NCI-H1105 treated with DMSO at 0.1 percent for 48 hours (cell line): Measurements from ENCODE around the gene RNU1-3.
"Not testable (repeated sequence)": the region's sequence is repeated elsewhere in the genome, so short reads cannot be mapped to it uniquely, and the experiment has no call there.

Source experiments
- DNase-seq: peaks from one replicate; lab custom pipeline; 2025; lab: John Stamatoyannopoulos, UW

RNU1-3 gene

GRCh38 chr1:16637941-16638778 lies 28.6 kb downstream of the RNU1-3 start:
- not testable (repeated sequence) for DNase-seq

DNA sequence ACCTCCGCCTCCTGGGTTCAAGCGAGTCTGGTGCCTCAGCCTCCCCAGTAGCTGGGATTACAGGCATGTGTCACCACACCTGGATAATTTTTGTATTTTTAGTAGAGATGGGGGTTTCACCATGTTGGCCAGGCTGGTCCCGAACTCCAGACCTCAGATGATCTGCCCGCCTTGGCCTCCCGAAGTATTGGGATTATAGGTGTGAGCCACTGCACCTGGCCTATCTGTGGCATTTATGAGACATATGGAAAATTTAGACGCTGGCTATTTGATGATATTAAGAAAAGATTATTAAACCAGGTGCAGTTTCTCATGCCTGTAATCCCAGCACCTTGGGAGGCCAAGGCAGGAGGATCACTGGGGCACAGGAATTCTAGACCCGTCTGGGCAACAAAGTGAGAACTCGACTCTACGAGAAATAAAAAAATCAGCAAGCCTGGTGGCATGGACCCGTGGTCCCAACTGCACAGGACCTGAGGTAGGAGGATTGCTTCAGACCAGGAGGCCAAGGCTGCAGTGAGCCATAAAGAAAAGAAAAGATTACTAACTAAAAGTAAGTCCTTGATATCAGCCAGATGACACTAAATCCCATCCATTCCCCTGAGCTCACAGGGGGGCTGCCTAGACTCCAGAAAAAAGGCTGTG lies 30.1 kb downstream of the RNU1-3 start:
- not testable (repeated sequence) for DNase-seq

DNA sequence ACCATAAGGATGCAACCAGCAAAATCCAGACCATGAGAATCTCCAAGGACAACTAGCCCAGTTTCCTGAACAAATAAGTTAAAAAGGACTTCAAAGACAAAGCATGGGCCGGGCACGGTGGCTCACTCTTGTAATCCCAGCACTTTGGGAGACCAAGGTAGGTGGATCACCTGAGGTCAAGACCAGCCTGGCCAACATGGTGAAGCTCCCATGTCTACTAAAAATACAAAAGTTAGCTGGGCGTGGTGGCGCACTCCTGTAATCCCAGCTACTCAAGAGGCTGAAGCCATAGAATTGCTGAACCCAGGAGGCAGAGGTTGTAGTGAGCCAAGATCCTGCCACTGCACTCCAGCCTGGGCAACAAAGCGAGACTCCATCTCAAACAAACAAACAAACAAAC lies 30.8 kb downstream of the RNU1-3 start:
- not testable (repeated sequence) for DNase-seq

DNA sequence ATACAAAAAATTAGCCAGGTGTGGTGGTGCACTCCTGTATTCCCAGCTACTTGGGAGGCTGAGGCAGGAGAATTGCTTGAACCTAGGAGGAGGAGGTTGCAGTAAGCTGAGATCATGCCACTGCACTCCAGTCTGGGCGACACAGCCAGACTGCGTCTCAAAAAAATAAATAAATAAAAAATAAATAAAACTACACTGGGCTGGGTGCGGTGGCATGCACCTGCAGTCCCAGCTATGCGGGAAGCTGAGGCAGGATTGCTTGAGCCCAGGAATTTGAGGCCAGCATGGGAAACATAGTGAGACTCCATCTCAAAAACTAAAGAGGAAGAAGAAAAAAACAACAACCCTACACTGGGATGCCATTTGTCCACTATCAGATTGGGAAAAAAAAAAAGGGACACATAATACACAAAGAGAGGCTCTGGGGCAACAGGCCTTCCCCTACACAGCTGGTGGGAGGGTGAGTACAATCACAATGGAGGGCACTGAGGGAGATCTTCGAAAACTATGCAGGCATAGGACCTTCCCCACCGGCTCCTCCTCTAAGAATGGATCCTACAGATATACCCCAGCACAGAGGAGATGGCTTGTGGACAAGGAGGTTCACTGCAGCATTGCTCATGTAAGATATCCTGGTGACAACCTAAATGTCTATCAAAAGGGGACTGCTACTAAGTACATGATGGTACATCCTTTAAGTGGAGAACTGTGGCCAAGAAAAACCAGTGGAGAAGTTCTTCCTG lies 33.0 kb downstream of the RNU1-3 start:
- not testable (repeated sequence) for DNase-seq

DNA sequence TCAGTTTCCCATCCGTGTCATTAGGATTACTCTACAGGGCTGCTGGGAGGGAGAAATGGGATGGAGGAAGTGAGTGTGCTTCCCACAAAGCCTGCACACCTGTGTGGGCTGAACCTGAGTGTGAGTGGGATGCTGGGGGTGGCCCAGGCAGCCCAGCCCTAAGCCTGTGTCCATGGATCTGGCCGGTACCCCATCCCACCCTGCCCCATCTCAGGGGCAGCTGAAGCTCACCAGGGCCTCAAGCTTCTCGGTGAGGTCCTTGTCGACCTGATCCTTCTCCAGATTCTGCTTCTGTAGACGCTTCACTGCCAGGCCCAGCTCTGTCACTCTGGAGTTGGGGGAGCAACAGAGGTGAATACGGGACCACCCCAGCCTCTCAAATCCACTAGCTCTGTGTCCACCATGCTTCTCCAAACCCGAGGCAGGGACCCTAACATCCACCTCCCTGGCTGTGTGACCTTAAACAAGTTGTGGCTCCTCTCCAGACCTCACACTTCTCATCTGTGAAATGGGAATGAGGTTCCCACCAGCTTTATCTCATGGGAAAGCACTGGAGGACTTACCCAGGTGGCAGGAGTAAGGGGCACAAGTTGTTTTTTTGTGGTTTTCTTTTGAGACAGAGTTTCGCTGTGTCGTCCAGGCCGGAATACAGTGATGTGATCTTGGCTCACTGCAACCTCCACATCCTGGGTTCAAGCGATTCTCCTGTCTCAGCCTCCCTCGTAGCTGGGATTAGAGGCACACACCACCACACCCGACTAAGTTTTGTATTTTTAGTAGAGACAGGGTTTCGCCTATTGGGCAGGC lies 34.5 kb downstream of the RNU1-3 start:
- DNase-seq = not testable (repeated sequence)

- DNase-seq = no peak
Observed at GRCh38 chr1:16631248-16632043, 35.3 kb downstream of the RNU1-3 start.

- DNase-seq = no peak
Observed at GRCh38 chr1:16630661-16631247, 36.0 kb downstream of the RNU1-3 start.

DNA sequence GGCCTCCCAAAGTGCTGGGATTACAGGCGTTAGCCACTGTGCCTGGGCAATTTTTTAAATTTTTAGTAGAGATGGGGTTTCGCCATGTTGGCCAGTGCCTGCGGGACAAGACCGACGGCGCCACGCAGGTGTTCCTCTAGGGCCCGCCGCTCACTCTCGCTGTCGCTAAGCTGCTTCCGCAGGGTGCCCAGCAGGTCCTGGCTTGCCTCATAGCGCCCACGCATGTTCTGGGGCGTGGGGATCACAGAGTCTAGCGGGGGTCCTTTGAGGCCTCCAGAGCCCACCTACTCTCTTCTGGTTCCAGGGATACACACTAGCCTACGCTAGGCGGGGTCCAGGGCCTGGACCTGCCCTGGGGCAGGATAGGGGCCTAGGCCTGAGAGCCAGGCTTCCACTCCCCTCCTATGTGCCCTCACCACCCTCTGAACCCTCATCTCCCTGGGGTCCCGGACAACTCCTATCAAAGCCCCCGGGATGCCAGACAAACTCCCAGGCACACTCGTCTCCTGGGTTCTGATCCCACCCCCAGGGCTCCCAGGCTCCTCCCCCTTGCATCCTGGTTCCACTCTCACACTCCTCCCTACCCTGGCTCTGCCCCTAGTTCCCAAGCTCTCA lies 36.7 kb downstream of the RNU1-3 start:
- not testable (repeated sequence) for DNase-seq

DNA sequence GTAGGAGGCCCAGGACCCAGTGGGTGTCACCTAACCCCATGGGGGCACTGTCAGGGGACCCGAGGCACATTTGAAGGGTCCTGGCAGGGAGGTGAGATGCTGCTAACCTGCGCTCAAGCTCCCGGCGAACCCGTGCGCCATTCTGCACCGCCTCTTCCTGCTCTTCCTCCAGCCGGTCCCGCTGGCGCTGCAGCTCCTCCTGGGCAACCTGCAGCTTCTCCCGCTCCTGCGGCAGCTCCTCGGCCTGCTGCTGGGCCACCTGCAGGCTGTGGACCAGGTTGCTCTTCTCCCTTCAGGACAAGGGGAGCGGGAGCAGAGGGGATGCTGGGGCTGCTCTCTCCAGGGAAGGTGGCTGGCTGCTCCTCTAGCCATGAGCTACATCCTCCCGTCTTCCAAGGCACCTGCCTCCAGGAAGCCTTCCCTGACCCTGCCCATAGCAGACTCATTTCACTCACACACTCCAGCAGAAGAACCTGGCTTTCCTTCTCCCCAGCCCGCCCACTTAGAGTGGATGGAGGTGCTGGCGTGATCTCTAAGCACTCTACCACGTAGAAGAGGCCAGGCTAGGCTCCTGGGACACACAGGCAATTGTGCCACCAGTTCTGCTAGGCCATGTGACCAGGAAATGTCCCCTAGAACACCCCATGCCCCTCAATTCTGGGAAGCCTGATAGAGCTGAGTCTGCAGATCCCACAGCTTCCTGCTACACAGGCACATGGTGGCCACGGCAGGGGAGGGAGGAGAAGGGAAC lies 38.2 kb downstream of the RNU1-3 start:
- DNase-seq = no peak

GRCh38 chr1:16626409-16626983 lies 40.3 kb downstream of the RNU1-3 start:
- DNase-seq = not testable (repeated sequence)

GRCh38 chr1:16625497-16626408 lies 41.0 kb downstream of the RNU1-3 start:
- DNase-seq = no peak

GRCh38 chr1:16623812-16624719 lies 42.7 kb downstream of the RNU1-3 start:
- peak; percentile 100 for DNase-seq

DNA sequence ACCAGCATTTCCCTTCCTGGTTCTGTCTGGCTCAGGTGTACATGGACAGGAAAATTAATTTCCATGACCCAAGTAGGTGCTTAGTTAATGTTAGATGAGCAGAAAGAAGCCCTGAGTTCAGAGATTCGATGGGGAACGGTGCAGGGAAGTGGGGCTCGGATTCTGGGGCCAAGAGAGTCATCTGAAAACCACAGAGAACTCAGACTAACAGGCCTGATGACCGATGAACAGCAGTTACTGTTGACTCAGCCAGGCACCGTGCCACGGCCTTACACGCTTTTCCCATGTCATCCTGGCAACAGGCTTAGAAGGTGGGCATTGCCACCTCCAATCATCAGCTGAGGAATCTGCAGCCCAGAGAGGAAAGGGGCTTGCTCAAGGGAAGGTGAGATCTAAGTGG lies 43.4 kb downstream of the RNU1-3 start:
- not testable (repeated sequence) for DNase-seq

DNA sequence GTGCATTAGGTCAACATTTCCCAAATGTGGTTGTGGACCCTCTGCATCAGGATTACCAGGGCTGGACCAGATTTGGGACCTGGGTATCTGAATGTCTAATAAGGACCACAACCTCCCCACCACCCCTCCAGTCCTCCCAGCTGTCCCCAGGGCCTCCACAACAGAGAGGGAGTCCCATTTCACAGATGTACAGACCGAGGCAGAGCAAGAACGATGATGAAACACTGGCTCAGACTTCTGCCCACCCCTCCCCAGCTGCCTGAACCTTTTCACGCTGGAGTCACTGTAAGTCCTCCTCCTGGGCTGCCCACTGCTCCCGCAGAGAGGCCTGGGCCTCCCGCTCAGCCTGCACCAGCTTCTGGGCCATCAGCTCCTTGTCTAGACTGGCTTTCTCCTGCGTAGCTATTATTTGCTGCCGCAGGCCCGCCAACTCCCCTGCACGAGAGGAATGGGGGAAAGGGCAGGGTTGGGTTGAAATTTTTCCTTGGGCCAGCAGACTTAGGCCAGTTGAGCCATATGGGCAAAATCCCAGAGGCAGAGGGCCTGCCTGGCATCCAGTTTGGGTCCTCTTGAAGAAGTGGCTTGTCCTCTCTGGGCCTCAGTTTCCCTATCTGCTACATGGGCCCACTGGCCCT lies 45.0 kb downstream of the RNU1-3 start:
- not testable (repeated sequence) for DNase-seq

- no peak for DNase-seq
Observed at GRCh38 chr1:16621300-16621658, 45.5 kb downstream of the RNU1-3 start.

DNA sequence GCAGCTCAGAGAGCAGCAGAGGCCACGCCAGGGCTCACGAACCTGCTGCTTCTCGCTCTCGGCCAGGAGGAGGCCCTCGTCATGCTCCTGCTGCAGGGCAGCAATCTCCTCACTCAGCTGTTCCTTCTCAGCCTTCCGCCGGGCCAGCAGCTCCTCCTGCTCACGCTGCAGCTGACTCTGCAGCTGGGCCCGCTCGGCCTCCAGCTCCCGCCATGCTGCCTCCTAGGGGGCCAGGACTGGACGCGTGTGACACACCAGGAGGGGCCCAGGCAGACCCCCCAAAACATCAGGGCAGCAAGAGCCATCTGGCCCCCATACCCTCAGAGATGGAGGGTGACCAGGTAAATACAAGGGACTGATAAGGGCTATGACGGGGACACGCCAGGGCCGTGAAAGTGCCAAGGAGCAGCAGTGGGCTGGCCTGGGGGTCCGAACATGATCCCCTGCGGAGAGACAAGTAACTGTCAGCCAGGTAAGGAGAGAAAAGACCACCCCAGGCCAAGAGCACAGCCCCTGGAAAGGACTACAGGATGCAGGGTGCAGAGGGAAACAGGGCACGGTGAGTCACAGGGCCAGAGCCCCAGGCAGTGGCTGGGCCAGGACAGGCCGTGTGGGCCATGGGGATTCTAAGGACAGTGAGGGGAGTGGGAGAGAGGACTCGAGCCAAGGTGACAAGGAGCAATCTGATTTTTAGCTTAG lies 46.8 kb downstream of the RNU1-3 start:
- not testable (repeated sequence) for DNase-seq
